ENCODE data around the gene ILDR1.
"Not testable (repeated sequence)": the region's sequence is repeated elsewhere in the genome, so short reads cannot be mapped to it uniquely, and the experiment has no call there.

The ILDR1 gene

GRCh38 chr3:121956363-121956762, 65.7 kb downstream of the ILDR1 start:
- no peak overlapping the region for H3K4me3 ChIP-seq (ENCODE audit: low read depth, low read length)

DNA sequence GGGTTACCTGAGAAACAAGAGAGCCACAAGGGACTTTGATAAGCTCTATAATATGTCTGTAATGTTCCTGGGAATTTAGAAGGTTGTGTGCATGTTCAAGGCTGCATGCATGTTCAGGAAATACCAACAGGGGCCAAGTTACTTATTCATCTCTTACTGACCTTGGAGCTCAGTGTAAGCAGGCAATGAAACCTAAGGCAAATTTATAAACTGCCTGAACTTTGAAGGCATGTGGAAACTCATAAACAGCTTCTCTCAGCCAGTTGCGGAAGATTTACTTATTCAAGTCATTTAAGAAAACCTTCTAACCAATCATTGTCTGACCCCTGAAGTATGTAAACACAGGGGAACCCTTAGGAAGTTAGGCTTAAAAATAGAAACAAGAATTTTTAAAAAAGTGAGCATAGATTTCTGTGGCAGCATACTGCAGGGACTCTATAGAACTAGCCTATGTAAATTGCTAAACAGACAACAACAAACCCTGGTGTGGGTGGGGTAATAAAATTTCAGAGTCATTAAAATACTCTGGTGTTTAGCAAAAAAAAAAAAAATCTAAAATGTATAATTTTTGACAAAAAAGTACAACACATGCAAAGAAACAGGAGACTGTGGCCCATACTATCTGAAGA, 70.6 kb downstream of the ILDR1 start:
- no peak overlapping the region for H3K4me3 ChIP-seq (ENCODE audit: low read depth, low read length)

- no peak overlapping the region for H3K4me3 ChIP-seq (ENCODE audit: low read depth, low read length)
Observed at GRCh38 chr3:121948641-121949040, 73.4 kb downstream of the ILDR1 start.

- H3K4me3 ChIP-seq (ENCODE audit: low read depth, low read length): no peak overlapping the region
Observed at GRCh38 chr3:121943431-121943830, 78.6 kb downstream of the ILDR1 start.

DNA sequence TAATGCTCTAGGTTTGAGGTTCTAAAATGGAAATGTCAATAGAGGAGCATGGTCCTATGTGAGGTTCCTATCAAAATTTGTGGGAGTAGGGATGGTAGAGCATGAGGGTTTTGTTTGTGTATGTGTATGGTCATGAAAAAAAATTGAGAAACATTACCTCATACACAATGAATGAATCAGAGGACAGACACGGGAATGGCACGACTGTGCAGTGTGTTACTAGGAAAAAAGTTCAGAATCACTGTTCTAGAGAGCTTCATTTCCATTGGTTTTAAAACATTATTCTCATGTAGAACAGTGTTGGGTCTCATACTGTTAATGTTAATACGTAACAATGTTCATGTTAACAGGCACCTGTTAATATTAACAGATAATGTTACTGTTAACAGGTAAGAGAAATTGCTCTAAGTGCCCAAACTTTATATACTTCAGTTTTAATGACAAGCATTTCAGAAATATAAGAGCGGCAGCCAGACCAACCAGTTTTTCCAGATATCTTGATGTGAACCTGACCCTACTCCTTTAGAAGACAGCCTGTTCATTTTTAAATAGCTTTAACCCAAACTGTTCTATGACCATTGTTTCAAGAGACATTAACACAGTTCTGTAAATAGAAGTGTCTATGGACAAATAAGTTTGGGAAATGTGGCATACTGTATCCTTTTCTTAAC, 79.8 kb downstream of the ILDR1 start:
- H3K4me3 ChIP-seq (ENCODE audit: low read depth, low read length): no peak overlapping the region

DNA sequence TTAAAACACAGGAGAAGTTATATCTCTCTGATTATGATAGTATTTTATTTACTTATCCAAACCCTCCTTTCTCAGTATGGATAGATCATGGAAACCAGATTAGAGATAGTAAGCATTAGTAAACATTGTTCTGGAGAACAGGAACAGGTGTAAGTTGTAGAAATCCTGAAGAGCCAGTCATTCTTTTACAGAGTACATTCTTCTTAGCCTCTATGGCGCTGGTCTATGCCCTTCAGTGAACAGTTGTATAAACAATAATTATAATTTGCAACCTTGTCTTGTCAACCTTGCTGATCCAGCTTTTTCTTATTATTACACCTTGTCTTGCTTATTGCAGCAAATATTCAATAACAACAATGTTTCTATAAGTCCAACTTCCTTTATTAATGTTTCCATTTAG, 80.5 kb downstream of the ILDR1 start:
- H3K4me3 ChIP-seq (ENCODE audit: low read depth, low read length): no peak overlapping the region

DNA sequence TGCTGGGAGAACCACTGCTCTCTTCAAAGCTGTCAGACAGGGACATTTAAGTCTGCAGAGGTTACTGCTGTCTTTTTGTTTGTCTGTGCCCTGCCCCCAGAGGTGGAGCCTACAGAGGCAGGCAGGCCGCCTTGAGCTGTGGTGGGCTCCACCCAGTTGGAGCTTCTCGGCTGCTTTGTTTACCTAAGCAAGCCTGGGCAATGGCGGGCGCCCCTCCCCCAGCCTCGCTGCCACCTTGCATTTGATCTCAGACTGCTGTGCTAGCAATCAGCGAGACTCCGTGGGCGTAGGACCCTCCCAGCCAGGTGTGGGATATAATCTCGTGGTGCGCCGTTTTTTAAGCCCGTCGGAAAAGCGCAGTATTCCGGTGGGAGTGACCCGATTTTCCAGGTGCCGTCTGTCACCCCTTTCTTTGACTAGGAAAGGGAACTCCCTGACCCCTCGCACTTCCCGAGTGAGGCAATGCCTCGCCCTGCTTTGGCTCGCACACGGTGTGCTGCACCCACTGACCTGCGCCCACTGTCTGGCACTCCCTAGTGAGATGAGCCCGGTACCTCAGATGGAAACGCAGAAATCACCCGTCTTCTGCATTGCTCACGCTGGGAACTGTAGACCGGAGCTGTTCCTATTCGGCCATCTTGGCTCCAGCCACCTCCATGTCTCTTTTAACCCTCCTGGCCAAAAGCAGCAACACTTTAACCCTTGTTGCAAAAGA, 83.7 kb downstream of the ILDR1 start:
- not testable (repeated sequence) for H3K4me3 ChIP-seq (ENCODE audit: low read depth, low read length)

All from iPS-11a (cell line).